Measurements from ENCODE around the gene PGM1. TPM values are rescaled to one million over a fixed set of nuclear protein-coding genes. Genes with fewer than 3 reads are reported as not detected.
A peak's percentile ranks its signal among the peaks of the same experiment; 100 is the strongest.
"Not testable (repeated sequence)": the region's sequence is repeated elsewhere in the genome, so short reads cannot be mapped to it uniquely, and the experiment has no call there.

Gene PGM1
- total RNA-seq, 4 donors from 2014 or later, result 49.4 to 73.9 (median 61.5) TPM

- Histone ChIP-seq H3K27me3 (no peaks in the 10 kb centered on the region), H3K4me3 (no peak overlapping the region), H3K27ac (replicated peaks in 1 of 4) (no peak overlapping the region), H3K4me1 (no peaks in the 10 kb centered on the region), H3K9me3 (no peaks in the 10 kb centered on the region), H3K36me3 (peaks cover 0 to 6% (median 2%) of the 10 kb centered on the region in 4 donors)
- 96% methylated on average over 4 of the region's 4 CpGs for WGBS
- TF ChIP-seq POLR2AphosphoS5 (IDR thresholded peaks at IDR 0.05) (no peak), CTCF (IDR thresholded peaks at IDR 0.05) (no peak), EP300 (IDR thresholded peaks at IDR 0.05) (no peak), POLR2A (IDR thresholded peaks at IDR 0.05; ENCODE audit: low read depth) (no peak)
- no peak for DNase-seq (ENCODE audit: extremely low spot score)
- intact Hi-C loops (cut with DNase I), result no loop called here
These were observed 24.1 kb upstream of the PGM1 start for GRCh38 chr1:63569068-63569467.

- H3K27ac ChIP-seq (replicated peaks in 1 of 4), result no peak overlapping the region
- 92% methylated on average over 3 of the region's 3 CpGs for WGBS
- DNase-seq (ENCODE audit: extremely low spot score), result no peak
- H3K27me3 ChIP-seq, result no peaks in the 10 kb centered on the region
- TF ChIP-seq EP300 (IDR thresholded peaks at IDR 0.05) (no peak), POLR2A (IDR thresholded peaks at IDR 0.05; ENCODE audit: low read depth) (no peak), CTCF (IDR thresholded peaks at IDR 0.05) (no peak), POLR2AphosphoS5 (IDR thresholded peaks at IDR 0.05) (no peak)
- no peaks in the 10 kb centered on the region for H3K9me3 ChIP-seq
- H3K36me3 ChIP-seq, result peaks cover 0 to 6% (median under 1%) of the 10 kb centered on the region in 4 donors
- no peaks in the 10 kb centered on the region for H3K4me1 ChIP-seq
- intact Hi-C loops (cut with DNase I), result no loop called here
- no peak overlapping the region for H3K4me3 ChIP-seq
These were observed 23.4 kb upstream of the PGM1 start for GRCh38 chr1:63569640-63570316.

DNA sequence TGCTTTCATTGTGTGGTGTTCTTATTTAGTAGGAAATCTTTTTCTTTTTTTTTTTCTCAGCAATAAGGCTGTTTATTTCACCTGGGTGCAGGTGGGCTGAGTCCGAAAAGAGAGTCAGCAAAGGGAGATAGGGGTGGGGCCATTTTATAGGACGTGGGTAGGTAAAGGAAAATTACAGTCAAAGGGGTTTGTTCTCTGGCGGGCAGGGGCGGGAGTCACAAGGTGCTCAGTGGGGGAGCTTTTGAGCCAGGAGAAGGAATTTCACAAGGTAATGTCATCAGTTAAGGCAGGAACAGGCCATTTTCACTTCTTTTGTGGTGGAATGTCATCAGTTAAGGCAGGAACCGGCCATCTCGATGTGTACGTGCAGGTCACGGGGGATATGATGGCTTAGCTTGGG, 20.5 kb upstream of the PGM1 start:
- H3K36me3 ChIP-seq; H3K27ac ChIP-seq (replicated peaks in 1 of 4); DNase-seq (ENCODE audit: extremely low spot score); H3K4me3 ChIP-seq; H3K27me3 ChIP-seq; H3K4me1 ChIP-seq; intact Hi-C loops (cut with DNase I); H3K9me3 ChIP-seq: not testable (repeated sequence)
- WGBS, result 90% methylated on average over 8 of the region's 8 CpGs

DNA sequence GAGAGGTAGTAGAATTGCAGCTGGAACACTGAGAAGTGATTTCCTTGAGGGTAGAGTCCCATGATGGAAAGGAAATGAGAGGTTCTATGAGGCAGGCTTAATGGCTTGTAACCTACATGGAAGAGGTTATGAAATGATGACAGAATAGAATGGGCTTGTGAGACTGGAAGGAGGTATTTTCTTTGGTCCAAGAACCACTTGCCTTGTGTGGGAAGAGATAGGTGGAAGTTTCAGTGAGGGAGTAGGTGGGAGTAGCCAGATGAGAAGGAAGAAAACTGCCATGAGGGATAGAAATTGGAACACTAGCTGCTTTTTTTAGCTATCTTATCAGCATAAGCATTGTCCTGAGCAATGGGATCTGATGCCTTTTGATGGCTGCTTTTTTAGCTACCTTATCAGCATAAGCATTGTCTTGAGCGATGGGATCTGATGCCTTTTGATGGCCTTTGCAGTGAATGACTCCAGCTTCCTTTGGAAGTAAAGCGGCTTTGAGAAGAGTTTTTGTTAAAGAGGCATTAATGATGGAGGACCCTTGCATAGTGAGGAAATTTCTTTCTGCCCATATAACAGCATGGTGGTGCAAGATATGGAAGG, 18.9 kb upstream of the PGM1 start:
- H3K9me3 ChIP-seq; DNase-seq (ENCODE audit: extremely low spot score); H3K27ac ChIP-seq (replicated peaks in 1 of 4); H3K4me3 ChIP-seq; intact Hi-C loops (cut with DNase I); H3K4me1 ChIP-seq; H3K36me3 ChIP-seq; H3K27me3 ChIP-seq: not testable (repeated sequence)
- WGBS, result 88% methylated on average over 2 of the region's 2 CpGs

- WGBS, result 68% methylated on average over 4 of the region's 4 CpGs
- intact Hi-C loops (cut with DNase I), result loop anchor here (5.0 kb wide), 1 partner anchor 672 kb away; no protein-coding TSS in a partner anchor
- DNase-seq (ENCODE audit: extremely low spot score), result no peak
These were observed 17.8 kb upstream of the PGM1 start for GRCh38 chr1:63575340-63575826.

DNA sequence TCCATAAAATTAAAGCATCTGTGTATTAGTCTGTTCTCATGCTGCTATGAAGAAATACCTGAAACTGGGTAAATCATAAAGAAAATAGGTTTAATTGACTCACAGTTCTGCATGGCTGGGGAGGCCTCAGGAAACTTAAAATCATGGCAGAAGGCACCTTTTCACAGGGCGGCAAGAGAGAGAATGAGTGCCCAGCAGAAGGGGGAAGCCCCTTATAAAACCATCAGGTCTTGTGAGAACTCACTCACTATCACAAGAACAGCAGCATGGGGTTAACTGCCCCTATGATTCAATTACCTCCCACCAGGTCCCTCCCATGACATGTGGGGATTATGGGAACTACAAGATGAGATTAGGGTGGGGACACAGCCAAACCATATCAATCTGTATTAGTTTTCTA, 6.9 kb upstream of the PGM1 start:
- H3K27me3 ChIP-seq; H3K36me3 ChIP-seq; H3K9me3 ChIP-seq; DNase-seq (ENCODE audit: extremely low spot score); intact Hi-C loops (cut with DNase I); H3K4me3 ChIP-seq; H3K27ac ChIP-seq (replicated peaks in 1 of 4): not testable (repeated sequence)
- peaks cover 3 to 11% (median 9%) of the 10 kb centered on the region in 4 donors for H3K4me1 ChIP-seq
- WGBS, result 100% methylated on average over 1 of the region's 1 CpG

More at GRCh38 chr1:63575340-63575826, 17.8 kb upstream of the PGM1 start:
- Histone ChIP-seq H3K4me1 (no peaks in the 10 kb centered on the region), H3K9me3 (peaks cover 0 to 1% (median 0%) of the 10 kb centered on the region in 4 donors), H3K4me3 (no peak overlapping the region), H3K27ac (replicated peaks in 1 of 4) (no peak overlapping the region), H3K36me3 (no peaks in the 10 kb centered on the region), H3K27me3 (no peaks in the 10 kb centered on the region)
- no peak for TF ChIP-seq POLR2A (IDR thresholded peaks at IDR 0.05; ENCODE audit: low read depth)
- no peak for TF ChIP-seq POLR2AphosphoS5 (IDR thresholded peaks at IDR 0.05)
- peak; percentile 64 to 92 (median 76) for TF ChIP-seq CTCF (IDR thresholded peaks at IDR 0.05)
